H1 (cell line): ENCODE measurements around the gene UQCRFS1. TPM values are rescaled to one million over a fixed set of nuclear protein-coding genes. Genes with fewer than 3 reads are reported as not detected.

ENCODE experiments used
- CTCF ChIA-PET: fragments of 300-600 bp; sonication (Branson Sonifier 250); formaldehyde crosslinking; loops from one replicate; lab custom pipeline; 2021; ENCODE audit not compliant: partially characterized antibody; lab: Charles Lee
- POLR2A ChIA-PET: fragments of 300-600 bp; sonication (Branson Sonifier 250); formaldehyde crosslinking; loops from one replicate; lab custom pipeline; 2021; ENCODE audit warnings: inconsistent platforms; ENCODE audit not compliant: partially characterized antibody; lab: Charles Lee
- DNase-seq, 2 experiments: peaks; one replicate each; pipeline versions ENCODE4 v3.0.0 to v3.0.0-alpha.2; 2010 to 2022; ENCODE audit warnings: low spot score in 2 of 2, low read depth in 1 of 2, mixed read lengths in 1 of 2
- FAIRE-seq: peaks from 2 replicates; lab custom pipeline; 2011; peaks lifted over from hg19 to GRCh38; lab: Jason Lieb, UNC
- H2AFZ ChIP-seq: 2 replicates; pipeline ENCODE4 v1.8.1; 2012; ENCODE audit warnings: low read length, inconsistent platforms
- H2AK5ac ChIP-seq: 2 replicates; pipeline ENCODE4 v1.6.1; 2013; ENCODE audit warnings: low read depth, low read length
- H2BK120ac ChIP-seq: replicated peaks from 2 replicates; pipeline ENCODE3; 2013; ENCODE audit warnings: low read depth, low read length, inconsistent platforms
- H2BK12ac ChIP-seq: 2 replicates; pipeline ENCODE4 v1.6.1; 2013; ENCODE audit warnings: low read depth, low read length
- H2BK15ac ChIP-seq: 2 replicates; pipeline ENCODE4 v1.6.1; 2013; ENCODE audit warnings: low read length
- H2BK20ac ChIP-seq: 2 replicates; pipeline ENCODE4 v1.6.1; 2013; ENCODE audit warnings: low read length
- H2BK5ac ChIP-seq: 2 replicates; pipeline ENCODE4 v1.6.1; 2013; ENCODE audit warnings: low read depth, low read length
- H3K14ac ChIP-seq: 2 replicates; pipeline ENCODE4 v1.6.1; 2013; ENCODE audit warnings: inconsistent platforms; ENCODE audit not compliant: insufficient read length
- H3K18ac ChIP-seq: 2 replicates; pipeline ENCODE4 v1.6.1; 2013; ENCODE audit warnings: low read length; ENCODE audit errors: extremely low read depth
- H3K23ac ChIP-seq: 2 replicates; pipeline ENCODE4 v1.6.1; 2013; ENCODE audit warnings: inconsistent platforms; ENCODE audit not compliant: insufficient read length
- H3K23me2 ChIP-seq: 2 replicates; pipeline ENCODE4 v1.6.1; 2013; ENCODE audit warnings: low read depth, low read length
- H3K27ac ChIP-seq: 2 replicates; pipeline ENCODE4 v1.6.1; 2011; ENCODE audit warnings: low read depth, low read length, inconsistent platforms
- H3K27me3 ChIP-seq, 4 experiments: replicated peaks in 1 of 4; 1 replicate in 1 of 4; 2 replicates in 3 of 4; pipeline versions ENCODE4 v1.6.1 to v1.8.1; 2011 to 2013; ENCODE audit warnings: low read length in 3 of 4, mild to moderate bottlenecking in 3 of 4, inconsistent platforms in 2 of 4, mixed read lengths in 2 of 4, moderate library complexity in 1 of 4; ENCODE audit not compliant: control insufficient read depth in 3 of 4, insufficient read depth in 3 of 4; ENCODE audit errors: extremely low read depth in 1 of 4
- H3K36me3 ChIP-seq, 4 experiments: 2 replicates each; pipeline versions ENCODE4 v1.6.1 to v1.8.1; 2011 to 2013; ENCODE audit warnings: mild to moderate bottlenecking in 4 of 4, low read length in 3 of 4, moderate library complexity in 2 of 4, control low read depth in 1 of 4, inconsistent platforms in 1 of 4; ENCODE audit not compliant: insufficient read depth in 4 of 4, control insufficient read depth in 2 of 4
- H3K4ac ChIP-seq: replicated peaks from 2 replicates; pipeline ENCODE3; 2013; ENCODE audit warnings: low read length, low read depth, mixed read lengths, inconsistent platforms; ENCODE audit not compliant: insufficient read length
- H3K4me1 ChIP-seq, 4 experiments: replicated peaks in 1 of 4; 1 replicate in 1 of 4; 2 replicates in 3 of 4; pipeline versions ENCODE4 v1.6.1 to v1.8.1; 2011 to 2013; ENCODE audit warnings: low read length in 3 of 4, inconsistent platforms in 2 of 4, mixed read lengths in 1 of 4; ENCODE audit not compliant: insufficient read depth in 4 of 4, control insufficient read depth in 3 of 4
- H3K4me2 ChIP-seq, 2 experiments: 2 replicates each; pipeline versions ENCODE4 v1.6.1 to v1.8.1; 2011 to 2013; ENCODE audit warnings: low read depth in 2 of 2, low read length in 2 of 2, control low read depth in 1 of 2, inconsistent platforms in 1 of 2, mild to moderate bottlenecking in 1 of 2; ENCODE audit not compliant: insufficient read depth in 1 of 2
- H3K4me3 ChIP-seq, 4 experiments: fragments of 200-600, 300-600 bp in 1 of 4; sonication (generic), shearing (Covaris generic), sonication (Bioruptor Twin) in 1 of 4; 2 replicates each; pipeline versions ENCODE4 v1.5.1 to v1.8.1; 2011 to 2016; ENCODE audit warnings: low read length in 4 of 4, low read depth in 3 of 4, control low read depth in 2 of 4, inconsistent platforms in 2 of 4, mild to moderate bottlenecking in 2 of 4, mixed read lengths in 1 of 4, moderate library complexity in 1 of 4; ENCODE audit not compliant: insufficient read depth in 2 of 4; ENCODE audit errors: extremely low read depth in 1 of 4
- H3K56ac ChIP-seq: replicated peaks from 2 replicates; pipeline ENCODE3; 2013; ENCODE audit warnings: low read depth, mild to moderate bottlenecking, mixed read lengths, low read length, inconsistent platforms; ENCODE audit not compliant: insufficient read length
- H3K79me1 ChIP-seq: 2 replicates; pipeline ENCODE4 v1.6.1; 2013; ENCODE audit warnings: low read depth, low read length, control low read depth
- H3K79me2 ChIP-seq, 2 experiments: 2 replicates each; pipeline versions ENCODE4 v1.6.1 to v1.8.1; 2012 to 2013; ENCODE audit warnings: low read length in 2 of 2, mild to moderate bottlenecking in 2 of 2, inconsistent platforms in 1 of 2; ENCODE audit not compliant: insufficient read depth in 2 of 2, control insufficient read depth in 1 of 2
- H3K9ac ChIP-seq, 4 experiments: replicated peaks in 1 of 4; 1 replicate in 1 of 4; 2 replicates in 3 of 4; pipeline versions ENCODE4 v1.6.1 to v1.8.1; 2011 to 2013; ENCODE audit warnings: low read depth in 3 of 4, low read length in 3 of 4, control low read depth in 2 of 4, mild to moderate bottlenecking in 2 of 4, moderate library complexity in 2 of 4, inconsistent platforms in 1 of 4; ENCODE audit errors: extremely low read depth in 1 of 4
- H3K9me3 ChIP-seq, 2 experiments: 2 replicates each; pipeline versions ENCODE4 v1.6.1 to v1.8.1; 2012 to 2013; ENCODE audit warnings: mild to moderate bottlenecking in 2 of 2, moderate library complexity in 2 of 2, control low read depth in 1 of 2, inconsistent platforms in 1 of 2, low read depth in 1 of 2, low read length in 1 of 2, mixed read lengths in 1 of 2; ENCODE audit not compliant: insufficient read depth in 2 of 2
- H4K20me1 ChIP-seq, 2 experiments: replicated peaks in 1 of 2; 2 replicates each; pipeline versions ENCODE3 to v1.8.1; 2011 to 2013; ENCODE audit warnings: inconsistent platforms in 2 of 2, low read length in 2 of 2, mild to moderate bottlenecking in 1 of 2; ENCODE audit not compliant: insufficient read depth in 2 of 2, control insufficient read depth in 1 of 2
- H4K5ac ChIP-seq: 2 replicates; pipeline ENCODE4 v1.6.1; 2013; ENCODE audit warnings: low read length, low read depth, mixed read lengths, inconsistent platforms; ENCODE audit not compliant: insufficient read length
- H4K8ac ChIP-seq: 2 replicates; pipeline ENCODE4 v1.8.0; 2013; ENCODE audit warnings: mild to moderate bottlenecking, moderate library complexity, low read length, inconsistent platforms; ENCODE audit not compliant: insufficient read depth; ENCODE audit errors: extremely low read depth
- H4K91ac ChIP-seq: replicated peaks from 2 replicates; pipeline ENCODE3; 2013; ENCODE audit warnings: low read length, mixed read lengths, inconsistent platforms; ENCODE audit not compliant: insufficient read length
- ATF3 ChIP-seq: IDR thresholded peaks from 2 replicates; pipeline ENCODE4 v1.6.1; 2011; ENCODE audit warnings: low read depth, mild to moderate bottlenecking, low read length; ENCODE audit not compliant: insufficient read depth
- HDAC2 ChIP-seq, 2 experiments: fragments of 300-600 bp in 1 of 2; sonication (generic) in 1 of 2; IDR thresholded peaks; 2 replicates each; pipeline ENCODE4 v1.6.1; 2011 to 2012; ENCODE audit warnings: low read depth in 2 of 2, low read length in 2 of 2, mild to moderate bottlenecking in 2 of 2, moderate library complexity in 2 of 2, borderline replicate concordance in 1 of 2, inconsistent platforms in 1 of 2
- NANOG ChIP-seq: IDR thresholded peaks from 2 replicates; pipeline ENCODE4 v1.6.1; 2011; ENCODE audit warnings: low read length, low read depth, mild to moderate bottlenecking, inconsistent platforms; ENCODE audit not compliant: insufficient read depth, poor library complexity, severe bottlenecking
- RFX5 ChIP-seq: IDR thresholded peaks from 2 replicates; pipeline ENCODE4 v1.6.1; 2011; ENCODE audit warnings: low read depth, low read length, improper control_type of control experiment, borderline replicate concordance
- WGBS, 2 experiments: shearing (Covaris generic) in 1 of 2; methylation state at CpG; one replicate each; pipeline versions ENCODE4 v1.1.6 to v1.1.7; 2013 to 2015; ENCODE audit warnings: low lambda C conversion rate in 2 of 2, mixed read lengths in 2 of 2, inconsistent platforms in 1 of 2, low coverage in 1 of 2, missing lambda C conversion rate in 1 of 2; ENCODE audit not compliant: insufficient replicate concordance in 2 of 2, insufficient coverage in 1 of 2, insufficient read length in 1 of 2; ENCODE audit errors: extremely low coverage in 1 of 2, missing lambda C conversion rate in 1 of 2; 5-methylcytosine and 5-hydroxymethylcytosine counted together
- polyA plus RNA-seq, 7 experiments: library from polyadenylated mRNA; depleted of rRNA in 3 of 7; stranded (reverse) in 5 of 7; unstranded in 2 of 7; fragments of >200 nt in 5 of 7; fragments of 200-250 nt in 2 of 7; gene quantifications; 1 replicate in 5 of 7; 2 replicates in 1 of 7; 4 replicates in 1 of 7; pipeline versions ENCODE4 v1.2.1 to v1.2.3, GENCODE V29; 2011 to 2013; ENCODE audit warnings: missing spikeins in 2 of 7, mixed read lengths in 2 of 7
- total RNA-seq: library from RNA; stranded (reverse); fragmentation: NEBNext Ultra II Directional; extraction: Animal tissue kit (Norgen Biotek cat#: 25700); gene quantifications from 2 replicates; pipeline ENCODE4 v1.2.1, GENCODE V29; 2021

Gene UQCRFS1
- total and polyA plus RNA-seq, 2 of the 8 experiments (the other 6 are each of a cell fraction or from before 2014, with no cell fraction given): 52.4 to 59.1 TPM

GRCh38 chr19:29162694-29163093, 50.3 kb downstream of the UQCRFS1 start:
- H4K20me1 ChIP-seq: no peaks in the 10 kb centered on the region
- 56% methylated on average over 3 of the region's 3 CpGs; no CpG with 5 or more reads in 1 of the 2 experiments for WGBS, 2 experiments
- H3K9me3 ChIP-seq: no peaks in the 10 kb centered on the region
- H2BK5ac ChIP-seq: no peak overlapping the region
- no peak overlapping the region for H3K9ac ChIP-seq
- no peaks in the 10 kb centered on the region for H3K23me2 ChIP-seq
- H3K56ac ChIP-seq: no peak overlapping the region
- no peak overlapping the region for H2AFZ ChIP-seq
- ChIA-PET POLR2A (no interaction called here), CTCF (interaction anchor here (1.2 to 1.5 kb wide), 4 partner anchors 28 to 100 kb away, joined by 3 to 4 read pairs (median 4); no protein-coding TSS in a partner anchor)
- peaks cover 0 to 8% (median 6%) of the 10 kb centered on the region in 4 experiments; a peak in 4 of 7 replicates for H3K4me1 ChIP-seq
- peak overlapping the region in 1 of 2 experiments; percentile 27; a peak in 1 of 4 replicates for H3K4me2 ChIP-seq
- H2BK120ac ChIP-seq: no peak overlapping the region
- no peak overlapping the region for H3K4me3 ChIP-seq
- H2BK15ac ChIP-seq: no peak overlapping the region
- DNase-seq (no peak), FAIRE-seq (no peak)
- H4K8ac ChIP-seq: no peak overlapping the region
- no peak overlapping the region for H3K27ac ChIP-seq
- H3K4ac ChIP-seq: no peak overlapping the region
- no peak overlapping the region for H3K23ac ChIP-seq
- no peaks in the 10 kb centered on the region for H3K79me1 ChIP-seq
- H3K79me2 ChIP-seq: no peaks in the 10 kb centered on the region
- H4K91ac ChIP-seq: no peak overlapping the region
- no peak overlapping the region for H2BK12ac ChIP-seq
- H2BK20ac ChIP-seq: no peak overlapping the region
- no peak overlapping the region for H3K18ac ChIP-seq
- H3K36me3 ChIP-seq: no peaks in the 10 kb centered on the region
- H4K5ac ChIP-seq: no peak overlapping the region
- H3K27me3 ChIP-seq: no peaks in the 10 kb centered on the region; a peak in 2 of 7 replicates
- H2AK5ac ChIP-seq: no peak overlapping the region
- no peak overlapping the region for H3K14ac ChIP-seq
- TF ChIP-seq ATF3 (no peak), HDAC2 (IDR thresholded peaks at IDR 0.05; ENCODE audit: borderline replicate concordance in 1 of 2, low read depth in 2 of 2, low read length in 2 of 2) (0 out of 4 replicates have a peak, but pooled peaks of 1 of the 2 experiments have one; percentile 35), RFX5 (no peak), NANOG (peak; percentile 78)
